CD4-positive, alpha-beta T cell treated with Interleukin-15 for 4 hours (primary cell): ENCODE data around the gene SLC22A15.
"Not testable (repeated sequence)": the region's sequence is repeated elsewhere in the genome, so short reads cannot be mapped to it uniquely, and the experiment has no call there.

Source experiments
- DNase-seq: peaks from one replicate; pipeline ENCODE4 v3.0.0-alpha.2; 2020; ENCODE audit warnings: low spot score

The SLC22A15 gene

DNA sequence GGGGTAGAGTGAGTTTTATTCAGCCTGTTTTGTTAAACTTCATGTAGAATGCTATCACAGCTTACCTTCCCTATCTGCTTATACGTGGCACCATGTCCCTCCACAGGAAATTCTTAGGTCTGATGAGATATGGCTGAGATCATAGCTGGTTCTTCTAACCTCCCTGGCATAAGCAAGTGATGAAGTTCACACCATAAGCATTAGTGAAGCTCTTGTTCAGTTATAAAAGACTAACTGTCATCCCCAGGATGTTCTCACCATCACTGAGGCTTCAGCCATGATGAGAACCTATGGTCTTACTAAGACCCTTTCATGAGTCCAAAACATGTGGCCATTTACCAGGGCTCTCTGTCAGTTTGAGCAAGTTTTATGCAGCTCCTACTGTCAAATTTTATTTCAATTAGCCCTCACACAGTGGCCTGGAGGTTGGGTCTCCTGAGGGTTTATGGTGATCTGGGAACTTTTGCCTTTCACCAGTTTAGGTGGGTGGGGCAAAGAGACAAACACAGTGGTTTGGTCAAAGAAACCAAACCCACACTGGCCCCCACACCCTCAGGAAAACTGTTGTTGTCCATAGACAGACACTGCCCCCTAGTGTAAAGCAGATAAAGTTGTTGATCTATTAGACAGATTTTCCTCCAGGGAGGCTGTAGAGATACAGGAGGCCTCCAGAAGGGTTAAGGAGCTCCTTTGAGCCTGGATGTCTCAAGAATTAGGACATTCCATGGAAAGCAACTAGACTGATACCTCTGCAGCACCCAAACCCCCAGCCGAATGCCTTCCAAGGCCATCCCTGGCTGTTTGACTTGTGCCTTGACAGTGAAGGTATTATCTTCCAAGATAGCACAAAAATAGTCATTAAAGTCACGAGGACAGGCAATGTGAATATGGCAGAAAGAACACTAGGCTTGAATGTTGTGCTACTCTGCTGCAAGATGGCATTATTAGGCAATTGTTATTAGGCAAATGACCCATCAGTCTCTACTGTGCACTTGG is 5.0 kb downstream of the SLC22A15 start:
- peak; percentile 33 for DNase-seq

DNA sequence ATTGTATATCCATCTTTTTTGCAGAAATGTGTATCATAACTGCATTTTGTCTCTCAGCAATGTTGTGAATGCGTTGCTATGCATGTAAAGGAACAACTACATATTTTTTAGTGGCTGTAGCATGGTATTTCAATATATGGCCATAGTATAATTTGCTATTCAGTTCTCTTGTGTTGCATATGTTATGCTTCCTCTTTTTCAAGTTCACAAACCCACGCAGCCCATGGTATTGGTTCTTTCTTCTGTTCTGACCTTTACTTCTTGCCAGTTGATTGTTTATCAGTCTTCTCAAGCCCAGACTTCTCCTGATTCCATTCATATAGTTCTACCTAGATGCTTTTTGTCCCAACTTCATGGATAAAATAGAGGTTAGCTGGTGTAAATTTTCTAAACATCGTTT is 6.1 kb downstream of the SLC22A15 start:
- DNase-seq: no peak

DNA sequence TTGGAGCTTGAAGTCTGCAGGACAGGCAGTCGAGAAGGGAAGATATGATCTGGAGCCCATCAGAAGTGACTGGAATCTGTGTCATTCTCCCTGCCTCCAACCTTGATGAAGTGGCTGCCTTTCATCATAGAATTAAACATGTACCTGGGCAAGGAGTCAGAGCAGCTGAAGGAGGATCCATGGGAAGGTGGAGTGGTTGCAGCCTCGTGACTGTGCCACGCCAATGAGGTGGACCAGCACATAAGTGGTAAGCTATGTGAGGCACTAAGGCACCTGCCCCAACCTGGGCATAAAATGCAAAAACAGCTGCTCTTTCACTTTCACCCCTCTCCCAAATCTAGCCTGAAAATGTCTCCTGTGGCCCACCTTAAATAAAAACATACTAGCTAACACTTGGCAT is 7.3 kb downstream of the SLC22A15 start:
- DNase-seq: no peak

DNA sequence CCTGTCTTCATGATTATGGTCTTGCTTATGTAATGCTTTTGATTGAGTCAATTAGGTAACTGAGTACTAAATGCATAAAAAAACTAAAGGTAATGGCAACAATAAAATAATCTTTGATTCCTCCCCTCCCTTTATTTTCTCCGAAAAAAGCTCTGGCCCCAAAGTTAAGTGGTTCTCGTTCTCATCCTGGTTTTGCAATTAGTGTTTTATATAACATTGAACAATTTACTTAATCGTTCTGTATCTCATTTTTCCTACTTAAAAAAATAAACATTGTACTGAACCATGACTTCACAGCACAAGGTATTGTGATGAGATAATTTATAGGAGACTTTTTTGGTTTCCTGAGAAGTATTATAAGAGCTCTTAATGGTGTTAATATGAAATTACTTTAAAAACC is 11.3 kb downstream of the SLC22A15 start:
- no peak for DNase-seq

DNA sequence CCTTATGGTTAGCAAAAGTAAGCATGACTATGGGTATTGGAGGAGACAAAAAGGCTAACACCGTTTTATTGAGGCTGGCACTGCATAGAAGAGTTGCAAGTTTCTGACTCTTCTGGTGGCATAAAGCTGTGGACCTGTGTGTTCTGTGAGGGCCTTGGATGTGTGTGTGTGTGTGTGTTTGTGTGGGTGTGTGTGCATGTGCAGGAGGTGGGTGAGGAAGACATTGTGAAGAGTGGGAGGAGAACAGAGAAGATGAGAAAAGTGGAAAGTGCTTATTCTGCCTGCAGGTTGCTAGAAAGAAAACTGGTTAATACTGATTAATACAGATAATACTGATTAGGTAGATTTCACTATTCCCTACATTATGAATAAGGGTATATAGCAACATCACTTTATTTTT is 12.6 kb downstream of the SLC22A15 start:
- no peak for DNase-seq

DNA sequence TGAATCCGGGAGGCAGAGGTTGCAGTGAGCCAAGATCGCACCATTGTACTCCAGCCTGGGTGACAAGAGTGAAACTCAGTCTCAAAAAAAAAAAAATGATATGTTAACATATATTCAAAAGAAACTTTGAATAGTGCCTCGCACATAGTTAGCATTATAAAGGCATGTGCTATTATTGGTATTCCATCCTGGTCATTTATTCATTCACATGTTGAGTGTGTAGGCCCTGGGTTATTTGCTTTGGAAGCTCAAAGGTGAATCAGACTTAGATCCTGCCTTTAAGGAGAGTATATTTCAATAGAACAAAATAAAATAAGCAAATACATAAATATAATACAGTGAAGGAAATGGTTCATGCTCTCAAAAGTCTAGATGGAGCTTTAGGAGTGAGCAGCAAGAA is 13.4 kb downstream of the SLC22A15 start:
- no peak for DNase-seq

DNA sequence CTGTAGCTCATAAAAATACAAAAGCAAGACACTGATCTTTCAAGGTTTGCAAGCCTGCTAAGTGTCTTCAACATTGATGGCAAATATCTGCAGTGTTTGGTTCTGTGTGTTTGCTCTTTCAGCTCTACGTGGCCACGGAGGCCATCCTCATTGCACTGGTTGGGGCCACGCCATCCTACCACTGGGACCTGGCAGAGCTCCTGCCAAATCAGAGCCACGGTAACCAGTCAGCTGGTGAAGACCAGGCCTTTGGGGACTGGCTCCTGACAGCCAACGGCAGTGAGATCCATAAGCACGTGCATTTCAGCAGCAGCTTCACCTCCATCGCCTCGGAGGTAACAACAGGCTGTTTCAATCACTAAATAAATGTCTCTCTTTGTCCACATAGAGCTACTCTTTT is 15.6 kb downstream of the SLC22A15 start:
- DNase-seq: no peak

DNA sequence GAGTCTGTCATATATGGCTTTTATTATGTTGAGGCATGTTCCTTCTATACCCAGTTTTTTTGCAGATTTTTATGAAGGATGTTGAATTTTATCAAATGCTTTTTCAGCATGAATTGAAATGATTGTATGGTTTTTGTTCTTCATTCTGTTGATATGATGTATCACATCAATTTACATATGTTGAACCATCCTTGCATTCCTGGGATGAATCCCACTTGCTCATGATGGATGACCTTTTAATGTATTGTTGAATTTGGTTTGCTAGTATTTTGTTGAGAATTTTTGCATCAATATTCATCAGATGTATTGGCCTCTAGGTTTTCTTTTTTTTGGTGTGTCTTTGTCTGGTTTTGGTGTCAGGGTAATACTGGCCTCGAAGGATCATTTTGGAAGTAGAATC is 21.6 kb downstream of the SLC22A15 start:
- not testable (repeated sequence) for DNase-seq

DNA sequence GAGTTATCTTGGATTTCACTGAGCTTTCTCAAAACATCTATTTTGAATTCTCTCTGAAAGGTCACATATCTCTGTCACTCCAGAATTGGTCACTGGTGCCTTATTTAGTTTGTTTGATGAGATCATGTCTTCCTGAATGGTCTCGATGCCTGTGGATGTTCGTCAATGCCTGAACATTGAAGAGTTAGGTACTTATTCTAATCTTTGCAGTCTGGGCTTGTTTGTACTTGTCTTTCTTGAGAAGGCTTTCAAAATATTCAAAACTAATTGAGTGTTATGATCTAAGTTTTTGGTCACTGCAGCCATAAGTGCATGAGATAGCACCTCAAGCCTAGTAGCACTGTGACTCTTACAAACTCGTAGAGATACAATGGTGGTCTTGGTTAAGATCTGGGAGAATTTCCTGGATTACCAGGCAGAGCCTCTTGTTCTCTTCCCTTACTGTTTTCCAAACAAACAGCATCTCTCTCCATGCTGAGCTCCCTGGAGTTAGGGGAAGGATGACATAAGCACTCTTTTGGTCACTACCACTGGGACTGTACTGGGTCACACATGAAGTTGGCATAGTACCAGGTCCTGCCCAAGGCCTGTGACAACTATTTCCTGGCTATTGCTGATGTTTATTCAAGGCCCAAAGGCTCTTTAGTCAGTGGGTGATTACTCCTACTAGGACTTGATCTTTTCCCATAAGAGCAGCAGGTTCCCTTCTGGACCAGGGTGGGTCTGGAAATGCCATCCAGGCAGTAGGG is 25.6 kb downstream of the SLC22A15 start:
- no peak for DNase-seq

DNA sequence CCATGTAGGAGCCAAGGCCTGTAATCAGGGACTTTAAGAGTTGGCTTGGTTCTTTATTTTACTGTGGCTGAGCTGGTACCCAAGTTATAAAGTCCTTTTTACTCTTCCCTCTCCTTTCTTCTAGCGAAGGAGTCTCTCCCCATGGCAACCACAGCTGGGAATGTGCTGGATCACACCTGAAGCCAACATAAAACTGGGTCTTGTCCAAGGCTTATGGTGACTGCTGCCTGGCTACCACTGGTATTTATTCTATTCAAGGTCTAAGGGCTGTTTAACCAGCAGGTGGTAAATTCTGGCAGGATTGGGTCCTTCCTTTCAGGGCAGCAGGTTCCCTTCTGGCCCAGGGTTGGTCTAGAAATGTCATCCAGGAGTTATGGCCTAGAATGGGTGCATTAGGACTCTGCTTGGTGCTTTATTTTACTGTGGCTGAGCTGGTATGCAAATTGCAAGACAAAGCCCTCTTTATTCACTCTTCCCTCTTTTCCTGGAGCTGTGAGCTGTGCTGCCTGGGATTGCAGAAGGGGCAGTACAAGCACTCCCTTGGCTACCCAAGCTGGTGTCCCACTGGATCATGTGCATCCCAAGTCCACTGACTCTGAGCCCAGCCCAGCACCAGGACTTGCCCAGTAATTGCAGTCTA is 26.6 kb downstream of the SLC22A15 start:
- no peak for DNase-seq

DNA sequence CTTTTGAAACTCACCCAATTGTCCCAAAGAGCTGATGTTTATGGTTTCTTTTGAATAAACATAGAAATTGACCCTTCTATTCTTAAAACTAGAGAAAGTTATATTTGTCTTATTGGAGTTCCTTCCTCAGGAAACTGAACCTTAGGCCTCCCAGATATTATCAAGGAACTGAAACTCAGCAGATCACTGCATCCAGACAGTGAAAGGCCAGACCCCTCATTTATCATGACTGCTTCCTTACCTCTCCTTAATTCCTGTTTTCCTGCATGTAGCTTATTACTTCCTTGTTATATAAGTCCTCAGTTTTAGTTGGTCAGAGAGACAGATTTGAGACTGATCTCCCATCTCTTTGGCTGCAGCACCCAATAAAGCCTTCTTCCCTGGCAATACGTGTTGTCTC is 27.5 kb downstream of the SLC22A15 start:
- no peak for DNase-seq

DNA sequence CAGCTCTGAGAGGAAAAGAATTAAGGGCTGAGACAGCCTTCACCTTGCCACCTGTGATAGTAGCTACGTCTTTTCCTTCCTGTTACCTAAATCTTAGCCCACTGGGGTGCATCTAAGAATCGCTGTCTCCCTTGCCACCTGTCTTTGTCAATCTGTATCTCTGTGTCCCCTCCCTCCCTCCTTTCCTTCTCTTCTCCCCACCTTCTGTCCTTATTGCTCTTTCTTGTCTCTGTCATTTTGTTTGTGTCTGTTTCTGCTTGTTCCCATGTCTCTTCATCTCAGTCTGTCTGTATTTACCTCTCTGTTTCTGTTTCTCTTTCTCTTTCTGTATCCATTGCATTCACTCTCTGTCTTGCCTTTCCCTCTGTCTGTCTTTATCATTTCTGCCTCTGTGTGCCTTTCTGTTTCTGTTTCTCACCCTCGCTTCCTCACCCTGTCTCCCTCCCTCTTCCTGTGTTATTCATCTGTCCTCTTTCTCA is 30.2 kb downstream of the SLC22A15 start:
- DNase-seq: peak; percentile 13

DNA sequence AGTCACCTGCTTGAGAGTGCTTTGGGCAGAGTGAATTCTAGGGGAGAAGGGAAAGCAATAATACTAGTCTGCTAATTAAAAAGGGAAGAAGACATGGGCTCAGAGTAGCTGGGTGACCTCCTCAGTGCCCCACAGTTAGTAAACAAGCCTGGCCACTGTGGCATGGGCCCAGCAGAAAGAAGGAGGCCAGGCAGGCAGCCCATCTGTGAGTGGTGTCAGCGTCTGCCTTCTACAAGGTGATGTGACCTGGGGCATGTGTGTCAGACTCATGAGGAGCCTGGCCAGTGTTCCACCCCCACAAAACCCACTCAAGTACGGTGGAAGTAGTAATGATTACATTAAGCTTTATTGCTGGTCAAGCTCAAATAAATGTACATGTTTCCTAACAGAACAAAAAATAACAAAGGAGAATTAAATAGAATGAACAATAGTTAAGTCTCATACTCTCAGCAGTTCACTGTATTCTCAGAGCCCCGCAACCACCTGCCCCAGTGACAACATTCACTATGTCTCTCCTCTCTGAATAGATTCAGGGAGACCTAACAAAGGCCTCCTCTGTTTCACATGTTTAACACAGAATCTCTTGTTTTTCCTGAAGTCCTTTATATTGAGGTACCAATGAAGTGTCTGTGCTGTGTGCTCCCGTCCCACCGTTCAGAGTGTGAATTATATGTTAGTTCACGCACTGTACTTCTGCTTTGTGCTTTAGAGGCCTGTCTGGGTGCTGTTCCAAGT is 32.5 kb downstream of the SLC22A15 start:
- no peak for DNase-seq

DNA sequence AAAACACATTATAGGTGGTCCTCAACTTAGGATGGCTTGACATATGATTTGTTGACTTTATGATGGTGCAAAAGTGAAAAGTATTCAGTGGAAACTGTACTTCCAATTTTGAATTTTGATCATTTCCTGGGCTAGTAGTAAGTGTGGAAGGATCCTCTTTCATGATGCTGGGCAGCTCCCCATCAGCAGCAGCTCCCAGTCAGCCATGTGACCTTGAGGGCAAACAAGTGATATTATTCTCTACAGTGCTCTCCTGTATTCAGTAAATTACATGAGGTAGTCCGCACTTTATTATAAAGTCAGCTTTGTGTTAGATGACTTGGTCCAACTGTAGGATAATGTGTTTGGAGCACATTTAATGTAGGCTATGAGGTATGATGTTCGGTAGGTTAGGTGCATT is 36.4 kb downstream of the SLC22A15 start:
- DNase-seq: no peak

DNA sequence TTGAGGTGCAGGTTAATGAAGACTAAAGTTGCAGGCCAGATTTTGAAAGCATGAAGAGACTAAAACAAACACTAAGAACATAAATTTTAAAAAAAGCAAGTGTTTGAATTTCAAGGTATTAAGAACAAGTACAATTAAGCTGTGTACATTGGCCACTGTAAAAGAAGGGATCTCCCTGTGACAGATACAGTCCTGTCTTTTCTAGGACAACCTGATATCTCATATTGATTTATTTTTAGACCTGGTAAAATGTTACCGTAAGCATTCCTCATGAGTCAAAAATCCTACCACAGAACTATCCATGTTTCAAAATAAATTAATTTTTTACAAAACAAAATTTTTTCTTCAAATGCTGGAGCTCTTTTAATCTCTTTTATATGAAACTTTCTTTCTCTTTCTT is 39.4 kb downstream of the SLC22A15 start:
- DNase-seq: no peak

DNA sequence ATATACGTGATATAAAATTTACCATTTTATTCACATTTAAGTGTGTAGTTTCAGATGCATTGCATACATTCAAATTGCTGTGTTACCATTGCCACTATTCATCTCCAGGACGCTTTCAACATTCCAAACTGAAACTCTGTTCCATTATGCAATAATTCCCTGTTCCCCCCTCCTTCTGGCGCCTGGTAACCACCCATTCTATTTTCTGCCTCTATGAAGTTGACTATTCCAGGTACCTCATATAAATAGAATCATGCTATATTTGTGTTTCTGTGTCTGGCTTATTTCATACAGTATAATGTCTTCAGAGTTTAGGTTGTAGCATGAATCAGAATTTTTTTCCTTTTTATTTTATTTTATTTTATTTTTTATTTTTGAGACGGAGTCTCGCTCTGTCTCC is 41.7 kb downstream of the SLC22A15 start:
- DNase-seq: no peak

DNA sequence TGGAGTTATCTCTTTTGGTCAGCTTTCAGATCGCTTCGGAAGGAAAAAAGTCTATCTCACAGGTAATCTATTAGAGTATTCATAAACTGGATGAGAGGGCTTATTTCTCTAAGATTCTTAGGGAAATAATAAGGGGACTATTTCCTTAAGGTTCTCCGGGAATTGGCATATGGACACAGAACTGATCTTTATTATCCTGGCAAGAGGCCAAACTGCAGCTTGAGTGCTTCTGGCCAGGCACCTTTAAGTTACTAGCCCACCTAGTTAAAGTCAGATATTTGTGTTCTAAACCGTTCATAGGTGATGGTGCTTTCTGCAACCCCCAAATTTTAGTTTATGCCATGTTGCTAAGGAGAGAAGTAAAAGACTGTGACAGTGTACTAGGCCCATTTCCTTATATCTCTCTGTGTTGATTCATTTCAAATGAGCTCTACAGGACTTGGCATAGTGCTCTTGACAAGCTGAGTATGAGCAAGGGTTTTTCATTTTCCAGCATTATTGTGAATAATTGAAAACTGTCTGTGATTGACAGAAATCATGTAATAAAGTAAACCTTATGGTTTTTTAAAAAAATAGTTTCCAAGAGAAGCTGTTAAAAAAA is 43.4 kb downstream of the SLC22A15 start:
- no peak for DNase-seq

DNA sequence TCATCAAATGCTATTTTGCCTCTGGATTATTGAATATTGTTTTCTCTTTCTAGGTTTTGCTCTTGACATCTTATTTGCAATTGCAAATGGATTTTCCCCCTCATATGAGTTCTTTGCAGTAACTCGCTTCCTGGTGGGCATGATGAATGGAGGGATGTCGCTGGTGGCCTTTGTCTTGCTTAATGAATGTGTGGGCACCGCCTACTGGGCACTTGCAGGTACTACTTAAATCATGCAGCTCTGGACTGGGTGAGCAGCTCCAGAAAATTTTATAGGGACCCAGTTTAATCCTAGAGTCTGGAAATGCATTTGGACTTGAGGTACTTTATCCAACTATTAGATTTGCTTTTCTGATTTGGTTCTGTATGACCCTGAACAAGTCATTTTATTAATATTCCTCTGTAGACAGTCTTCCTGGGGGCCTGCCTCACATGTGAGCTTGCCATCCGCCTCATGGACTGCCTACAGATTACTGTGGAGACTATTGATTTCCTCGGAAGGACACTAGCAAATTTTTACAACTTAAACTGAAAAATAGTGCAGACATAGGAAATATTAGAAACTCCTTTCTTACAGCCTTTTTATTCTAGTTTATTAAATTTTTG is 44.5 kb downstream of the SLC22A15 start:
- DNase-seq: peak; percentile 30

DNA sequence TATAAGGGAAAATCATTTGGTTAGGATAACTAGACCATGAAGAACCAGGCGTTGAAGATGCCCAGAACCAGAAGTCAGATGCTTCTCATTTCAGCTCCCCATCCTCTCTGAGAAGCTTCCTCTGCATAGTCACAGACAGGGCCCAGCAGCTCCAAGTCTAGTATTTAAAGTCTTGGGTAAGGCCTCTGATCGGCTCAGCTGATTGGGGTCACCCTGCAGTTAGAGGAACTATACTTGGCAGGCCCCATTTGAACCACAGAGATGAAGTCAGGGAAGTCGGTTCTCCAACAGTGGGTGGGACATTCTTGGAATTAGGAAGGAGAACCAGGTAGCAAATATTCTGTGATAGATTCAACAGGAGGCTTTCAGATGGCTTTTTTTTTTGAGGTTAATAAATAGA is 48.3 kb downstream of the SLC22A15 start:
- DNase-seq: no peak

DNA sequence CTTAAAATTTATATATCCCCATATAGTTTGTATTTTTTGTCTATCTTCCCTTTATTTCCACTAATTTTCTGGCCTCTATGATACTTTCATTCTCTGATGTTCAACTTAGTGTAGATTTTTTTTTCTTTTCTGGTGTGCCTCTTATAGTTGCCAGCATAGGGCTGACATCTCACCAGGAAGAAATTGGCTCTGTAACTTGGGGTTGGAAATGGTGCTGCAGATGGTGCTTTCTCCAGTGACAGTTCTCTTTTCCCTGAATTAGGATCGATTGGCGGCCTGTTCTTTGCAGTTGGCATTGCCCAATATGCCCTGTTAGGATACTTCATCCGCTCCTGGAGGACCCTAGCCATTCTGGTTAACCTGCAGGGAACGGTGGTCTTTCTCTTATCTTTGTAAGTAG is 50.3 kb downstream of the SLC22A15 start:
- DNase-seq: no peak

DNA sequence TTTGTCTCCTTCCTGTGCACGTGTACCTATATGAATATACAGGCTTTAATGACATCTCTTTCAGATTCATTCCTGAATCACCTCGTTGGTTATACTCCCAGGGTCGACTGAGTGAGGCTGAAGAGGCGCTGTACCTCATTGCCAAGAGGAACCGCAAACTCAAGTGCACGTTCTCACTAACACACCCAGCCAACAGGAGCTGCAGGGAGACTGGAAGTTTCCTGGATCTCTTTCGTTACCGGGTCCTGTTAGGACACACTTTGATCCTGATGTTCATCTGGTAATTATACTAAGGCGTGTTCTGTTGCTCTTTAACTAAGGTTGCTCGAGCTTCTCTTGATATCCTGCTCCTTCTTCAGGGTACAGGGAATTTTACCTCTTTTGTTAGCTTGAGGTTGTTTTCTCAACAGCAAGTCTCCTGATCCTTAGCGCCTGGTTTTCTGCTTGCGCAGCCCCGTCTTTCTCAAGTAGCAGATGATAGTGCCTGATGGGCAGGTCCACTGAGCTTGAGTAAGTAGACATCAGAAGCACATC is 55.1 kb downstream of the SLC22A15 start:
- no peak for DNase-seq
